ENCODE results near the gene CRHR2.

CRHR2 gene

GRCh38 chr7:30674876-30675275 lies 7.4 kb downstream of the CRHR2 start:
- no peak for FAIRE-seq

DNA sequence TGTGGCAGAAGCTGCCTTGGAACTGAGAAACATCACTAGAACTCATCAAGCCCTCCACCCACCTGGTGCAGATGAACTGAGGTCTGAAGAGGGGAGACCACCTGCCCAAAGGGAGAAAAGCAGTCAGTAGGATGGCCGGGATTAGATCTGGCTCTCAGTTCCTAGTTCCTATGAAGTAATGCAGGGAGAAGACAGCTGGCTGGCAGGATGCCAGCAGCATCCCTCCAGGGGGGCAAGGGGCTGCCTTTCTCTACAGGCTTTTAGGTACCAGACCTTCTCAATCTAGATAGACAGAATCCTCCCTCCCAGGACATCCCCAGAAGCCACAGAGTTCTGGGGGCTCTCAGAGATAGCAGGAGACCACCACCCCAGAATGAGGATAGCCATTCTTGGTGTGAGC lies 7.8 kb downstream of the CRHR2 start:
- no peak for FAIRE-seq

GRCh38 chr7:30671793-30672465 lies 10.3 kb downstream of the CRHR2 start:
- no peak for FAIRE-seq

- no peak for FAIRE-seq
These were observed 14.2 kb downstream of the CRHR2 start for GRCh38 chr7:30668102-30668501.

GRCh38 chr7:30667172-30667571 lies 15.1 kb downstream of the CRHR2 start:
- FAIRE-seq = no peak

- FAIRE-seq = no peak
These were observed 16.8 kb downstream of the CRHR2 start for GRCh38 chr7:30665449-30665848.

DNA sequence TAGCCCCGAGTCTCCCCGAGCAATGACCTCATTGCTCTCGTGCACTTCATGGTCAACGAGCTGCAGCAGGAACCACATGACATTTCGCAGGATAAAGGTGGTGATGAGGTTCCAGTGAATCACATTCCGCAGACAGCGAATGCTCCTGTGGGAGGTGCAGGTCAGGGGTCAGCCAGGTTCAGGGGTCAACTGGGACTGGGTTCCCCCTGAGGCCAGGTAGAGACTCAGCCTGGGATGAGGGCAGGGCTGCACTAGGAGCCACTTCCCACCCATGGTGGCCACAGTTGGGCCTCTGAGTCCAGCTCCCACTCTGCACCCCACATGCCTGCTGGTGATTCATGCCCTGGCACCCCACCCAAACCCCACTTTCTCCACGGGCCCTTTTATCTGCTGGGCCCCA lies 17.2 kb downstream of the CRHR2 start:
- no peak for FAIRE-seq

DNA sequence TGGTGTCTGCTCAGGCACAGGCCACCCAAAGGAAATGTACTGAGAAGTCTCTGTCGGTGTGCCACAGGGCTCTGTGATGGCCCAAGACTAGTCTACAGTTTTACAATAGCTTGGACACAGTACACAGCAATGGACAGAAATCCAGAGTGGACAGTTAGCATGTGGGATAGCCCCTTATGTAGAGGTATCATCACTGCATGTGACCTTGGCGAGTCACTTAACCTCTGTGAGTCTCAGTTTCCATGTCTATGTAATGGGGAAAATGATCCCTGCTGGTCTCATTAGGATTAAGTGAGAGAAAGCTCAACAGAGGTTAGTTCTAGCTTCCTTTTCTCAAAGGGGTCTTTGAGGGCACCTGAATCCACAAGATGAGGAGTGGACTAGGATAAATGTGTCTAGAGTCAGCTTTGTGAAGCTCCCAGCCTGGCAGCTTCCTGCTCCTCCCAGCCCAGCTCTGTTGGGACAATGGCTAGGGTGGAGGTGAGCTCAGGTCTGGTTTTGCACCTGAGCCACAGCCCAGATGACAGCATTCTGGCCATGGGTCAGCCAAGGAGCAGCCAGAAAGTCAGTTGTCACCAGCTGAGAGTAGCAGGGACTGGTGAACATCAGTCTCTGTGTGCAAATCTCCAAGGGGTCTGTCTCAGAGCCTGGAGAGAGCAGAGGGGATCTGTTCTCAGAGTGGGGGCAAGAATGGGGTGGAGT lies 17.9 kb downstream of the CRHR2 start:
- no peak for FAIRE-seq

- FAIRE-seq = no peak
These were observed 18.8 kb downstream of the CRHR2 start for GRCh38 chr7:30663414-30663813.

GRCh38 chr7:30662431-30662939 lies 19.8 kb downstream of the CRHR2 start:
- no peak for FAIRE-seq

GRCh38 chr7:30661926-30662325 lies 20.3 kb downstream of the CRHR2 start:
- no peak for FAIRE-seq

DNA sequence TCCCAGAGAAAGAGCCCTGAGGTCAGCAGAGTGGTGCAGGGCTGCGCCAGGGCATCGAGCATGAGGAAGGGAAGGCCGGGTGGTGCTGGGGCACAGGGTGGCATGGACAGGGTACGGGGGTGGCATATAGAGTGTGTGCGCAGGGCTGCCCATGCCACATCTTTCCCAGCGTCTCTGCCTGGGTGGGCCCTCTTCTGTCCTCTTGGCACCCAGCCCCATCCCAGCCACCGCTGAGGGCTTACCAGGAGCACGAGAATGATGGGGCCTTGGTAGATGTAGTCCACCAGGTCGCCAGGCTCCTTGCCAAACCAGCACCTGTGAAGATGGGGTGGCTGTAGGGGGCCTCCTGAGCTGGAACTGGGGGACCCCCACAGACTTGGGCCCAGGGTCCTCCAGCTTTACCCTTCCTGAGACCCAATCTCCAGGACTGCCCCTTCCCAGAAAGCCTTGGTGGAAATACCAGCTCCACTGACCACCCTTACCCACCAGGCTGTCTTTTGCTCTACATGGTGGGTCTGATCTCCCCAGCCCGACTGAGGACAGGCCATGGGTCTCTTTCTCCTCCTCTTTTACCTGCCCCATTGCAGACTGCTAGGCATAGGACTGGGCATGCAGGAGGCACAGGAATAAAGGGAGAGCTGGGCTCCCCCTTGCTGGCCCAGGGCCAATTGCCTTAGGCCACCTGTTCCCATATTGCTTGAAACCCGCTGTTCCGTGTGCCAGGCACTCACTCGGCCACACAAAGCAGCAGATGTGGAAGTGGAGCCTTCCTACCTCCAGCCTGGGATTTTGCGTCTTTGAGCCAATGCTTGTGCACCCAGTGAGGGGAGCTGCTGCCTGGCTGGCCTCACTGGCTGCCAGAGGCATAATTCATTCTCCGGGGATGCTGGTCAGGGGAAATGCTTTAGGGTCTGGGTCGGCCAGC lies 21.7 kb downstream of the CRHR2 start:
- no peak for FAIRE-seq

- no peak for FAIRE-seq
These were observed 22.9 kb downstream of the CRHR2 start for GRCh38 chr7:30659312-30659711.

DNA sequence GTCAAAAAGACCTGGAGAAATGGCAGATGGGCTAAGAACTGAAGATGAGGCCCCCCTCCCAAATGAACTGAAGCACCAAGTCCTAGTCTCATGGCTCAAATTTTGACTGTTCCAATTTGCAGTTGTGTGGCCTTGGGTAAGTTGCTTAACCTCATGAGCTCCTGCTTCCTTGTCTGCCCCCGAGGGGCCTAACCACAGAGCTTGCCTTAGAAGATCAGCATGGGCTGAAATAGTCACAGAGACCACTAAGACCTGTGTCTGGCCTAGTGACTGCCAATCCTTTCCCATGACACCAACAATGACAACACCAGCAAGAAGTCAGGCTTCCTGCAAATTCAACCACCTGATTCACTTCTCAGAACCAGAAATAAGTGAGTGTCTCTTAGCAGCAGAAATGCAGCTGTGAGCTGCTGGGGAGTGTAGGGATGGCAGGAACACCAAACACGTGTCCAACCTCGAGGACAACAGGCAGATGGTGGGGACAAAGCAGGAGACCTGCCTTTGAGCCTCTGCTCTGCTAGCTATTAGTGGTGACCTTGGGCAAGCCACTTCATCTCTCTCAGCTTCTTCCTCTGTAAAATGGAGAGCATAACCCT lies 23.7 kb downstream of the CRHR2 start:
- no peak for FAIRE-seq

DNA sequence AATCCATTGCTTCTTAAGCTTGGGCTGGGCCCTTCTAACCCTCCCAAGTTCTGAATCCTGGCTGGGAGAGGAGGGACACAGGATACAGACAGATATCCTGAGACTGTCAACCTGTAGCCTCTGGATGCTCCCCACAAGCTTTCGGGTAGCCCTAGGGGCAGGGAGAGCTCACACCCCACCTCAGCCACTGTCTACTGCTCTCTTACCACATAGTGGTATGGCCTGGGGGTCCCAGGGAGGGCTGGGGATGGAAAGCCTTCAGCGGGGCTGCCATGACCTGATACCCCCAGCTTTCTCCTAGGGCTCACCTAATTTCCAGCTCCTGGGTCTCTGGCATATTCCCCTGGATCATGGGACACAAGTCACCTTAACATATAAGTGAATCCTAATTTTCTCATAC lies 25.1 kb downstream of the CRHR2 start:
- FAIRE-seq = no peak

- no peak for FAIRE-seq
These were observed 26.0 kb downstream of the CRHR2 start for GRCh38 chr7:30656006-30656957.

- FAIRE-seq = no peak
These were observed 26.9 kb downstream of the CRHR2 start for GRCh38 chr7:30655096-30655970.

- no peak for FAIRE-seq
These were observed 27.8 kb downstream of the CRHR2 start for GRCh38 chr7:30654296-30655090.

GRCh38 chr7:30652698-30653641 lies 29.3 kb downstream of the CRHR2 start:
- FAIRE-seq = no peak
